HPDE6-E6E7 (cell line): ENCODE data around the gene SERPINE3.

Experiments used
- DNase-seq: peaks from one replicate; pipeline ENCODE4 v3.0.0; 2011; ENCODE audit warnings: missing footprints; ENCODE audit errors: extremely low spot score

Gene SERPINE3

DNA sequence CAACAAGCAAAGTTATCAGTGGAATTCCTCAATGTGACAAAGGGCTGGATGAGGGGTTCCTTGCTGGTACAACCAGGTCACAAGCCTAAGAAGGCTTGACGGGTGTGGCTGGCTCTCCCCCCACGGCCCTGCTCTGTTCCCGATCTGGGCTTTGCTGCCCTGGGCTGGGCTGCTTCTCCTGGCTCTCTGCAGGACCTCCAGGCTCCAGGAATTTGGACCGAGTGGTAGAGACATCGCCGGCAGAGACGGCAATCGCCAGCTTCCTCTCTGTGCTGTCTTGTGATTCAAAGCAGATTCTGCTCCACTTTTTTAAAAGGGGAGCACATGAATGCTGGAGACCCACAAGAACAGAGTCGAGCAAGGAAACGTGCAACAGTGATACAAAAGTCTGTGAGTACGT is at the start of gene SERPINE3:
Gene SERPINE3 (plus strand): TSS at position 338 of the 400 bp plus-strand sequence. CDS start 1,401 bp downstream, outside the sequence.
- DNase-seq = no peak

DNA sequence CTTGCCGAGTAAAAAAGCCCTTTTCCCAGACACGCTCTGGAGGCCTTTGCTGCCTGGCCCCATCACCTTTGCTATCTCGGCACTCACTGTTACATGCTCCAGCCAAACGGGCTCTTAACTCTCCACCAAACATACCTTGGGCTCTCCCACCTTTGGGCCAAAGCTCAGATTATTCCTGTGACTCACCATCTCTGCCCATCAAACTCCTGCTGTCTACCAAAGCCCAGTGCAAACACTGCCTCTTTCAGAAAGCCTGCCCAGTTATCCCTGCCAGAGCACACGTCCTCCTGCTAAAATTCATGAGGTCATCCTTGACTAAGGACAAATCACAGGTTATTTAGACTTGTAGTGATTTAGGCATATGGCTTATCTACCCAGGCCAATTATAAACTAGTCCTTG is 48.1 kb upstream of the SERPINE3 start:
- DNase-seq = no peak

DNA sequence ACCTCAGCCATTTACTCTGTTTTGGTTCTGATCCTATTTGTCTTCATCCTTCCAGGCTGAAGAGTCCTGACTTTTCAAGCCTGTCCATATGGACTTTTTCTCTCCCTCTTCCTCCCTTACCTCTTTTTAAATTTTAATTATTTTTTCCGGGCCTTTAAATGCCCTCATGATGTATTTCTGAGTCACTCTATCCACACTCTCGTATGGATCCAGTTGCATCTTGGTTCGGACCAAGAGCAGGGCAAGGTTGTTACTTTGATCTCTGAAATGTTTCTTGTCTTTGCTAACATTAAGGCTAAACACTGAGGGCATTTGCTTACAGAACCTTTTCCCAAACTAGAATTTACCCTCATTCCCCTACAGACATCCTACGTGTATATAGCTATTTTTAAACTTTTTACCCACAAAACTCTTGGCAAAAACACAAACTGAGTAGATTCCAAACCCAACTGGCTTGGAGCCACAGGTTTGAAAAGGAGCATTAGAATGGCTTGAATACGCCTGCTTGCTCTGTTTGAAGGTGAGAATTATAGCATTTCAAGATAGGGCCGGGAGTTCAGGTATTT is 47.4 kb upstream of the SERPINE3 start:
- no peak for DNase-seq

DNA sequence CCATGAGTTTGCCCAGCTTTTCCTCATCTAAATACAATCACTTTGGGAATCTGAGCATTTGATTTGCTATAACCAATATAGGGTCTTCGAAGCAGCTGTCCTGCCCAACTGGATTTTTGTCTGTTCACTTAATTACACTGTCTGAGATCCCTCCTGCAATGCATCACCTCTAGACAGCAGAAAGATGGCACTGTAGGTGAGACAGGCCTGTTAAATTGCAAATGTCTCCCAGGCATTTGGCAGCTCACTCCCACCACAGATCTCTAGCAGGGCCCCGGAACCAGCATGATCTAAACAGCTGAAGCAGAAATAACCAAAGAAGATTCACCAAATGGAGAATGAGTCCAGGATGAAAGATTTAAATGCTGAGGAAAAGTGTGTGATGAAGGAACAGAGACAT is 41.9 kb upstream of the SERPINE3 start:
- DNase-seq = no peak

DNA sequence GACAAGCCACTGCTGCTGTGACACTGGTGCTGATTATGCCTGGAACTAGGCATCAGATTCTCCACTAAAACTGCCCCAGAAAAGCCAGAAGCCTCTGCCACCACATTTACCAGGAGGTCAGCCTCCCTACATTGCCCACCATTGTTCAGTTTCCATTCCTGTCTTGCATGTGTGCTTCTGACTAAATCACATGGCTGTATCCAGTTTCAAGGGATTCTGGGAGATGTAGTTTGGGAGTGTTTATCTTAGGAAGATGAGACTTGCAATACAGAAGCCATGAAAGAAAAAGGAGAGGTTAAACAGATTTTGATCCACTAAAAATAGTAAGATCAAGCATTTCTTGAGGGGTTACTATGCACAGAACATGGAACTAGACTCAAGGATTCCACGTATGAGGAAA is 40.7 kb upstream of the SERPINE3 start:
- DNase-seq = no peak

DNA sequence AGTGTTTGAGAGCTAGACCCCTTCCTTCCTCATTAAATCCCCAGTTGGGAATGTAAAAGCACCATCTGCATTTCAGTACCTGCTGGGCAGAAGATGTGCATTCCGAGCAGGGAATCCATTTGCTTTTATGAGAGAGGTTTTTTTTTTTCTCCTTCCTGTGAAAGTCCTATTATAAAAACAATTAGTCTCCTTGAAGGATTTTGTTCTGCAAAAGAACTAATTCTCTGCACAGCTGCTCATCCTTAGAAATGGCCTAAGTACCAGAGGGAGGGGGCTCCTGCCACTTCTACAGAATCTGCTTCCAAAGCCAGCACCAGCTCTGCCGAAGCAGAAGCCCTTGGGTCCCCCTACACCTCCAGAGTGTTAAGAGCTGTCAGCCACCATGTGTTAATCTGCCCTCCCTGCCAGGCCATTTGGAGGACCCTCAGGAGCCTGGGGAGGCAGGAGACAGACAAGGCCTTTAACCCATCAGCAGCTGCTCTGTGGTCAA is 36.4 kb upstream of the SERPINE3 start:
- no peak for DNase-seq

- DNase-seq = no peak
Observed at GRCh38 chr13:51303882-51304281, 35.6 kb upstream of the SERPINE3 start.

DNA sequence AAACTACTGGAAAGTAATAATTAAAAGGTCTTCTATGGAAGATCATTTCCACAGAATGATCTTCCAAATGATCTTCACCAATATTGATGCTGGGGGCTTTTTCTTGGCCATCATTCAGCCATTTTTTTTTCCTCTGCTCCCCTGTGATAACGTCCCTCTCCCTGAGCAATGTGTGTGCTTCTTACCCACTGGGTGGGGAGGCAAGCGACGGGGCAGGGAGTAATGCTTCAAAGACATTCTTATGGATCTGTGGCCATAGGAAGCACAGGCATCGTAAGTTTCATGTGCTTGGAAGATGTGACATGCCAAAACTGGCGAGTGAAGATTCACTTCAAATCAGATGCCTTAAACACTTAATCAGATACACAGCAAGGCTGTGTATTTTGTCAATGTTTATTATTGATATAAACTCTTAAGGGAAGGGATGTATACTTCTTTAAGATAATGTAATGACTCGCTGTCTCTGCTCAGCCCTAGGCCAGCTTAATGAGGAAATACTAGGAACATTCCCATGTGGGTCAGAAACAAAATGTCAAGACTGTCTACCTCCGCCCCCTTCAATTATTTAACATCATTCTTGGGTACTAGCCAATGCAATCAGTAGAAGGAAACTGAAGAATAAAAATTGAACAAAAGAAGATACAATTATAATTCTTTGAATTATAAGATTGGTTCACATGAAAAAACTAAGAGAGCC is 34.1 kb upstream of the SERPINE3 start:
- DNase-seq = no peak

DNA sequence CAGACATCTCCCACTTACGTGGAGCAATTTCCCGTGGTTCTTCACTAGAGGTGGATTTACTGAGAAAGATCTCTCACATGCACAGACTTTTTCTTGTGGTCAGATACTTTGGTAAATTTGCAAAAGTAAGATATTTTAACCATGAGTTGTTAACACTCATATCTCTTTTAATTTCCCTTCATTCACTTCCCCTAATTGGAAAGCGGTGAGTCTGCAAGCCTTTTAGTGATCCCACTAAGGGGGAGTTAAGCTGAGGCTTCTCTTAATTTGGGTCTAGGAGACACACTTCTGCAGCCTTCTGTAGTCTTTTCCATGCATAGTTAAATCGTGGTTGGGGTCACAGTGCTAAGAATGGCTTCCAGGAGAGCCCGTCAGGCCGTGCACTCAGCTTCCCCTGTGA is 30.7 kb upstream of the SERPINE3 start:
- DNase-seq = no peak

GRCh38 chr13:51311231-51311630 is 28.3 kb upstream of the SERPINE3 start:
- DNase-seq = no peak

- no peak for DNase-seq
Observed at GRCh38 chr13:51311957-51312520, 27.5 kb upstream of the SERPINE3 start.

- DNase-seq = no peak
Observed at GRCh38 chr13:51313619-51314018, 25.9 kb upstream of the SERPINE3 start.

- no peak for DNase-seq
Observed at GRCh38 chr13:51317262-51317661, 22.2 kb upstream of the SERPINE3 start.

GRCh38 chr13:51318015-51318414 is 21.5 kb upstream of the SERPINE3 start:
- no peak for DNase-seq

DNA sequence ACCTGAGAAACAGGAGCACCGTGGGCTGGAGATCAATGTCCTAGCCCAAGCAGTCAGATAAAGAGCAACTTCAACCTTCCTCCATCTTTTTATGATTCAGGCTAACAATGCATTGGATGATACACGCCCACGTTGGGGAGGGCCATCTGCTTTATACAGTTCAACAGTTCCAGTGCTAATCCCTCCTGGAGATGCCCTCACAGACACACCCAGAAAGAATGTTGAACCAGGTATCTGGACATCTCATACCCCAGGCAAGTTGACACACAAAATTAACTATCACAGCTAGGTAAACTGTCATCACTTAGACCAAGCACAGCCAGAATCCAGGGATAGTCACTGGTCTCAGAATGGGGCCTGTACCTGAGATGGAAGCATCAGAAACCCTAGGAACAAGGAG is 20.6 kb upstream of the SERPINE3 start:
- DNase-seq = no peak

DNA sequence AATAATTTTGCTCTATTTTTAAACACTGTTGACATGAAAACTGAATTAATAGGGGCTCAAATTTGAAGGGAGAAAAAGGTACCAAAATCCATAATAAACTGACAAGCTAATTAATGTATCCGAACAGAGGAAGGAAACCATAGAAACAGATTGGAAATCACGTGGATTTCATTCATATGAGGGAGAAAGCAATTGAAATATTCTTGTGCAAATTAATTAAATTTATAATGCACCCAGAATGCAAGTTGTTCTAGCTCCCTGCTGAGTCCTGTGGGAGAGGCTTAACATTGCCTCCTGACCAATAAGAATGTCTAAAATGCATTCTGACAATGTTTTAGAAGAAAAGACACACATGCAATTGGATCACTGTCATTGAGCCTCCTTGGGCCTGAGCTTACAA is 17.7 kb upstream of the SERPINE3 start:
- DNase-seq = no peak

GRCh38 chr13:51322826-51323225 is 16.7 kb upstream of the SERPINE3 start:
- DNase-seq = no peak

- DNase-seq = no peak
Observed at GRCh38 chr13:51323824-51324511, 15.5 kb upstream of the SERPINE3 start.

DNA sequence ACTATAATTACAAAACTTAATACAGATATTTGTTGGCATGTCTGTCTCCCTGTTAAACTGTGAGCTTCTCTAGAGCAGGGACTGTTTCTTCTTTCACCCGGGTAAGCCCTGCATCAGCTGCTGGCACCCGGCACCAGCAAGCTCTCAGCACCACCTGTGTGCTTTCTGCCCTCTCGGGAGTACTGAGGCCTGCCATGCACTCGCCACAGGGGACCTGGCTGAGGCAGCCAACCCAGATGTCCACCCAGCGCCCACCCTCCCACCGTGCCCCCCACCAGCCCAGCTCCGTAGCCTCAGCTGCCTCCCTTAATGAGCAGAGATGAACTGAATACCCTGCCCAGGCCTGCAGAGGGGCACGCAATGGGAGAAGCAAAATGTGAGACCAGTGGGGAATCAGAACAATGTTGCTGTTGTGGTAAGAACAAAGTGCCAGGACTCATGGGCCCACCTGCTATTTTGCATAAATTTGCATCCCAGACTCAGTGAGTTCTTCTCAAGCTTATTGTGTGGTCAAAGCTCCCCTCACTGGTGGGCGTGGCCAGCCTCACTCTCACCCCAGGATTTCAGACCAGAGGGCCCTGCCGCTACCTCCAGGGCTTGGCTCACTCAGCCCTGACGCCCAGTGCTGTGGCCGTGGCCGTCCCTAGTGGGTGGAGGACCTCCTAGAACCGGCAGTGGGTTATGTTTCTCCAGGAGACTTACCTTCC is 14.6 kb upstream of the SERPINE3 start:
- no peak for DNase-seq

GRCh38 chr13:51325837-51326236 is 13.7 kb upstream of the SERPINE3 start:
- DNase-seq = no peak

DNA sequence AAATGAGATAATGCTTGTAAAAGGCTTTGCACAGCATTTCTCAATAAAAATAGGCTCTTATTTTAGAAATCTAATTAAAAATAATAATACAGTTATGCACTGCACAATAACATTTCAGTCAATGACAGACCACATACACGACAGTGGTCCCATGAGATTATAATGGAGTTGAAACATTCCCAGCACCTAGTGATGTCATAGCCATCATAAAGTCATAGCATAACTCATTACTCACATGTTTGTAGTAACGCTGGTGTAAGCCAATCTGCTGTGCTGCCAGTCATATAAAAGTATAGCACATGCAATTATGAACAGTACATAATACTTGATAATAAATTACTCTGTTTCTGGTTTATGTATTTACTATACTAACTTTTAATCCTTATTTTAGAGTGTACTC is 12.7 kb upstream of the SERPINE3 start:
- DNase-seq = no peak

GRCh38 chr13:51327961-51328360 is 11.5 kb upstream of the SERPINE3 start:
- no peak for DNase-seq
